Neuron (in vitro differentiated cells): ENCODE data around the gene HYCC1.

Source experiments
- H2AFZ ChIP-seq: one replicate; pipeline ENCODE4 v1.6.1; 2013; ENCODE audit warnings: low read depth, mild to moderate bottlenecking, inconsistent platforms, low read length, moderate library complexity
- H3K27me3 ChIP-seq: one replicate; pipeline ENCODE4 v1.6.1; 2013; ENCODE audit warnings: low read length; ENCODE audit not compliant: insufficient read depth
- H3K36me3 ChIP-seq: one replicate; pipeline ENCODE4 v1.6.1; 2013; ENCODE audit warnings: low read length; ENCODE audit not compliant: insufficient read depth
- H3K4me1 ChIP-seq: one replicate; pipeline ENCODE4 v1.6.1; 2013; ENCODE audit warnings: low read length; ENCODE audit not compliant: insufficient read depth
- H3K4me3 ChIP-seq: 2 replicates; pipeline ENCODE4 v1.5.1; 2013; ENCODE audit warnings: mild to moderate bottlenecking, low read length, moderate library complexity
- H3K9me3 ChIP-seq: one replicate; pipeline ENCODE4 v1.6.1; 2013; ENCODE audit warnings: low read length

Gene HYCC1

GRCh38 chr7:23011222-23011924 lies 2.6 kb downstream of the HYCC1 start:
- no peaks in the 10 kb centered on the region for H3K27me3 ChIP-seq
- no peak overlapping the region for H2AFZ ChIP-seq
- H3K9me3 ChIP-seq = no peaks in the 10 kb centered on the region
- no peak overlapping the region for H3K4me3 ChIP-seq
- H3K36me3 ChIP-seq = no peaks in the 10 kb centered on the region
- peaks cover 13% of the 10 kb centered on the region for H3K4me1 ChIP-seq

GRCh38 chr7:23009303-23009702 lies 4.6 kb downstream of the HYCC1 start:
- Histone ChIP-seq H2AFZ (no peak overlapping the region), H3K4me1 (peaks cover 13% of the 10 kb centered on the region)

GRCh38 chr7:23004247-23004520 lies 9.7 kb downstream of the HYCC1 start:
- Histone ChIP-seq H3K36me3 (no peaks in the 10 kb centered on the region), H3K27me3 (no peaks in the 10 kb centered on the region), H3K4me1 (peaks cover 4% of the 10 kb centered on the region), H3K9me3 (no peaks in the 10 kb centered on the region), H2AFZ (no peak overlapping the region), H3K4me3 (no peak overlapping the region)

More at GRCh38 chr7:23009303-23009702, 4.6 kb downstream of the HYCC1 start:
- no peaks in the 10 kb centered on the region for H3K36me3 ChIP-seq
- no peaks in the 10 kb centered on the region for H3K27me3 ChIP-seq
- no peak overlapping the region for H3K4me3 ChIP-seq
- H3K9me3 ChIP-seq = no peaks in the 10 kb centered on the region

- Histone ChIP-seq H3K4me3 (no peak overlapping the region), H3K9me3 (no peaks in the 10 kb centered on the region), H2AFZ (no peak overlapping the region), H3K36me3 (no peaks in the 10 kb centered on the region), H3K4me1 (peaks cover 7% of the 10 kb centered on the region), H3K27me3 (no peaks in the 10 kb centered on the region)
These were observed 10.3 kb downstream of the HYCC1 start for GRCh38 chr7:23003505-23004246.

- Histone ChIP-seq H3K27me3 (no peaks in the 10 kb centered on the region), H3K4me3 (no peak overlapping the region), H2AFZ (no peak overlapping the region), H3K9me3 (no peaks in the 10 kb centered on the region), H3K4me1 (peaks cover 12% of the 10 kb centered on the region), H3K36me3 (no peaks in the 10 kb centered on the region)
These were observed 11.2 kb downstream of the HYCC1 start for GRCh38 chr7:23002698-23003097.

GRCh38 chr7:23001610-23002009 lies 12.3 kb downstream of the HYCC1 start:
- no peaks in the 10 kb centered on the region for H3K27me3 ChIP-seq
- no peak overlapping the region for H3K4me3 ChIP-seq
- no peaks in the 10 kb centered on the region for H3K9me3 ChIP-seq
- H2AFZ ChIP-seq = no peak overlapping the region
- H3K36me3 ChIP-seq = no peaks in the 10 kb centered on the region
- peaks cover 12% of the 10 kb centered on the region for H3K4me1 ChIP-seq

- Histone ChIP-seq H3K36me3 (no peaks in the 10 kb centered on the region), H3K4me1 (peaks cover 12% of the 10 kb centered on the region), H3K4me3 (no peak overlapping the region), H2AFZ (no peak overlapping the region), H3K27me3 (no peaks in the 10 kb centered on the region), H3K9me3 (no peaks in the 10 kb centered on the region)
These were observed 13.2 kb downstream of the HYCC1 start for GRCh38 chr7:23000597-23001360.

GRCh38 chr7:22998519-22998896 lies 15.4 kb downstream of the HYCC1 start:
- H3K27me3 ChIP-seq = no peaks in the 10 kb centered on the region
- H2AFZ ChIP-seq = no peak overlapping the region
- H3K4me3 ChIP-seq = no peak overlapping the region
- H3K9me3 ChIP-seq = no peaks in the 10 kb centered on the region
- no peaks in the 10 kb centered on the region for H3K36me3 ChIP-seq
- H3K4me1 ChIP-seq = peaks cover 12% of the 10 kb centered on the region

GRCh38 chr7:22997871-22998518 lies 15.9 kb downstream of the HYCC1 start:
- no peak overlapping the region for H2AFZ ChIP-seq
- H3K4me3 ChIP-seq = no peak overlapping the region
- peaks cover 14% of the 10 kb centered on the region for H3K4me1 ChIP-seq
- H3K9me3 ChIP-seq = no peaks in the 10 kb centered on the region
- no peaks in the 10 kb centered on the region for H3K27me3 ChIP-seq
- no peaks in the 10 kb centered on the region for H3K36me3 ChIP-seq

GRCh38 chr7:22996470-22996869 lies 17.5 kb downstream of the HYCC1 start:
- no peaks in the 10 kb centered on the region for H3K27me3 ChIP-seq
- peaks cover 14% of the 10 kb centered on the region for H3K4me1 ChIP-seq
- H3K9me3 ChIP-seq = no peaks in the 10 kb centered on the region
- H3K36me3 ChIP-seq = no peaks in the 10 kb centered on the region
- H3K4me3 ChIP-seq = no peak overlapping the region
- H2AFZ ChIP-seq = no peak overlapping the region

- Histone ChIP-seq H3K36me3 (no peaks in the 10 kb centered on the region), H3K27me3 (no peaks in the 10 kb centered on the region), H2AFZ (no peak overlapping the region), H3K4me1 (peaks cover 14% of the 10 kb centered on the region), H3K4me3 (no peak overlapping the region), H3K9me3 (no peaks in the 10 kb centered on the region)
These were observed 18.9 kb downstream of the HYCC1 start for GRCh38 chr7:22995011-22995410.

GRCh38 chr7:22992874-22993840 lies 20.8 kb downstream of the HYCC1 start:
- Histone ChIP-seq H3K27me3 (no peaks in the 10 kb centered on the region), H2AFZ (no peak overlapping the region), H3K4me3 (no peak overlapping the region), H3K9me3 (no peaks in the 10 kb centered on the region), H3K4me1 (peaks cover 6% of the 10 kb centered on the region), H3K36me3 (no peaks in the 10 kb centered on the region)
